IPS-20b (cell line): Measurements from ENCODE around the gene LRCH1.

Source experiments
- H3K27ac ChIP-seq: one replicate; pipeline ENCODE4 v1.5.1; 2013; ENCODE audit warnings: low read length
- H3K27me3 ChIP-seq: 2 replicates; pipeline ENCODE4 v1.6.1; 2013; ENCODE audit warnings: mild to moderate bottlenecking, low read length, inconsistent platforms; ENCODE audit not compliant: insufficient read depth
- H3K36me3 ChIP-seq: 2 replicates; pipeline ENCODE4 v1.6.1; 2013; ENCODE audit warnings: low read depth, mild to moderate bottlenecking, inconsistent platforms, low read length, moderate library complexity; ENCODE audit not compliant: insufficient read depth
- H3K4me1 ChIP-seq: 2 replicates; pipeline ENCODE4 v1.6.1; 2013; ENCODE audit warnings: mild to moderate bottlenecking, control low read depth, inconsistent platforms, low read length, moderate library complexity; ENCODE audit not compliant: insufficient read depth
- H3K4me3 ChIP-seq: 2 replicates; pipeline ENCODE4 v1.5.1; 2013; ENCODE audit warnings: mild to moderate bottlenecking, low read length, inconsistent platforms
- H3K9ac ChIP-seq: 2 replicates; pipeline ENCODE4 v1.6.1; 2013; ENCODE audit warnings: low read depth, mild to moderate bottlenecking, inconsistent platforms, low read length, moderate library complexity
- H3K9me3 ChIP-seq: 2 replicates; pipeline ENCODE4 v1.6.1; 2013; ENCODE audit warnings: mild to moderate bottlenecking, low read depth, low read length, inconsistent platforms; ENCODE audit not compliant: insufficient read depth

The LRCH1 gene

DNA sequence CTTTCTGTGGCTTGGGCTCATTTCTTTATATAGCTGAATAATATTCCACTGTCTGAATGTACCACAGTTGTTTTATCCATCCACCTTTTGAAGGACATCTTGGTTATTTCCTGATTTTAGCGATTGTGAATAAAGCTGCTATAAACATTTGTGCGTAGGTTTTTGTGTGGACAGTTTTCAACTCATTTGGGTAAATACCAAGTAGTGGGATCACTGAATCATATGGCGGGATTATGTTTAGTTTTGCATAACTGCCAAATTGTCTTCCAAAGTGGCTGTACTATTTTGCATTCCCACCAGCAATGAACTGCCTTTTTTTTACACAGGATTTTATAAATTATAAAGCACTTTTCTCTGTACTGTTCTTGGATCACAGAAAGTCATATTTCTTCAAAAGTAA lies 13.7 kb upstream of the LRCH1 start:
- no peaks in the 10 kb centered on the region for H3K9me3 ChIP-seq
- no peak overlapping the region for H3K4me3 ChIP-seq
- no peak overlapping the region for H3K27ac ChIP-seq
- no peaks in the 10 kb centered on the region for H3K36me3 ChIP-seq
- H3K4me1 ChIP-seq = no peaks in the 10 kb centered on the region
- no peaks in the 10 kb centered on the region for H3K27me3 ChIP-seq
- no peak overlapping the region for H3K9ac ChIP-seq

DNA sequence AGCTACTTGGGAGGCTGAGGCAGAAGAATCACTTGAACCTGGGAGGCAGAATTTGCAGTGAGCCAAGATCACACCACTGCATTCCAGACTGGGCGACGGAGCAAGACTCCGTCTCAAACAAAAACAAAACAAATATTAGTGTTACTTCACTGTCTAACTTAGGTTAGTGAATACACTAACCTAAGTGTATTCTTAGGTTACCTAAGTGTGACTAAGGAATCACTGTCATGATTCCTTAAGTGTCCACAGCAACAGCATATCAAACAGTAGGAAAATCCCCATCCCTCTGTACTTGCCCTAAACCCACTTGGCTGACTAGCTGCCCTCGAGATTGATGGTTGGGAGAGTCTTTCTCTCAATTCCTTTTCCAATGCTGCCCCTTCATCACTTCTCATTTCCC lies 11.8 kb upstream of the LRCH1 start:
- no peak overlapping the region for H3K27ac ChIP-seq
- no peak overlapping the region for H3K4me3 ChIP-seq
- no peak overlapping the region for H3K9ac ChIP-seq
- H3K4me1 ChIP-seq = no peaks in the 10 kb centered on the region
- H3K27me3 ChIP-seq = no peaks in the 10 kb centered on the region
- H3K9me3 ChIP-seq = no peaks in the 10 kb centered on the region
- no peaks in the 10 kb centered on the region for H3K36me3 ChIP-seq

DNA sequence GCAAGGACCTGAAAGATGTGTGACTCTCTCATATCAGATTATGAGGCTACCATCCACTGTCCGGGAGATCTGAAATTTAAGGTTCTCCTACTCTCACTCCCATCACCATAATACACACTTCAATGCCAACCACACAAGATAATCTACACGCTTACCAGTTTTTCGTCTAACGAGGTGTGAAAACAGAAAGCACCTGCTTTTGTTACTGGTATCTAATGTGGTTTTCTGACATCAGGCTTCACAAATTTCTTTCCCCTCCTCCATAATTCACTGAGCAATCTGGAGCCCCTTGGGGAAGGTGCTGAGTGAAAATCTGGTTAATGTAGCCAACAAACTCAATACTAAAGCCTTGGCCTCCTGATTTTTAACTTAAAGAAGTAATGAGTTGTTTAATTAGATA lies 10.1 kb upstream of the LRCH1 start:
- Histone ChIP-seq H3K36me3 (no peaks in the 10 kb centered on the region), H3K27me3 (no peaks in the 10 kb centered on the region), H3K9me3 (no peaks in the 10 kb centered on the region), H3K4me1 (no peaks in the 10 kb centered on the region), H3K27ac (no peak overlapping the region), H3K9ac (no peak overlapping the region), H3K4me3 (no peak overlapping the region)

DNA sequence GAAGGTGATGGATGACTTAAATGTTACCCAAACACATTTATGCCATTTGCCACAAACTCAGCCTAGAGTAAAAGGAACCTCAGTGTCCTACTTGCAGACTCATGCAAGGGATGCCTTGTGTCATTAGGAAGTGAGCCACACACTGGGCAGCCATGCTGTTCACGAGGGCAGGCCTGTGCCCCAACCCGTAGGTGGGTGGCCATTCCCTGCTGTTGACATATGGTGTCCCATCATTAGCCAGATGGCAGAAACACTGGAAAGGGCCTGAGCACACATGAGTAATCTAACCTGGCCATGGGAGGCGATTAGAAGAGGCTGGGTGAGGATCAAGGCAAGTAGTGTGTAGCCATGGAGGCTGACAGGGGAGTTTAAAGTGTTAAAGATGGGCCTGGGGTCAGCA lies 9.7 kb upstream of the LRCH1 start:
- no peak overlapping the region for H3K27ac ChIP-seq

DNA sequence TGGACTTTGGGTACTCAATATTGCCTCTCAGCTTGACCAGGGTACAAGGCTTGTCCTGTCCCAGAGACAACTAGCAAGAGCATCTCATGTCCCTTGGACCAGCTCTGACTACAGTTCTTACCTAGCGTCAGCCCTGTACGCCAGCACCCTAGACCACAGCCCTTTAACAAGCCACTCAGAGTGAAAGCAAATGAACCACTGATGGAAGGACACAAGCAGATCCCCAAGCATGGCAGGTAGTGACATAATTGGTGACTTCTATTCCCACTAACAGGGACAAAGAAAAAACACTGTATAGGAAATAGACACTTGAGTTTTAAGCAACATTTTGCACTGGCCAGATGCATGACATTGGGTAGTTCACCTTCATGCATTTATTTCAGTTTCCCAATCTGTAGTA lies 8.8 kb upstream of the LRCH1 start:
- Histone ChIP-seq H3K27ac (no peak overlapping the region), H3K9ac (no peak overlapping the region)

More for the DNA sequence above, 9.7 kb upstream of the LRCH1 start:
- Histone ChIP-seq H3K9ac (no peak overlapping the region), H3K27me3 (no peaks in the 10 kb centered on the region), H3K4me1 (no peaks in the 10 kb centered on the region), H3K36me3 (no peaks in the 10 kb centered on the region), H3K9me3 (no peaks in the 10 kb centered on the region), H3K4me3 (no peak overlapping the region)

DNA sequence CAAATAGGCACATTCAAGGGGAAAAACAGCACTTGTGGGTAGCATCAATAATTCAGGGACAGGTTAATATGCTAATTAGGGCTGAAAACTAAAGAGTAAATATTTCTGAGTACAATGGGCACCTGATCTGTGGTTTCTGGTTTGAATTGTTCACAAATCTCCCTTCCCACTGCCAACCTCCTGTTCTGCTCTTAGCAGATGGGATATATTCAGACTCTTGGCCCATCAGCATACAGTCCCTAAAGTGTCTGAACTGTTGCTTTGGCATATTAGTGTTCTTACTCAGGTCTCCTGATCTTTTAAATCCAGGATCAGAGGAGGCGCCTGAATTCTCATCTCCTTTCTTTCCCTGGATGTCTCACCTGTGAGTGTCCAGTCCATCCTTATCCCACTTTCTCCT lies 8.2 kb upstream of the LRCH1 start:
- Histone ChIP-seq H3K9ac (no peak overlapping the region), H3K9me3 (no peaks in the 10 kb centered on the region), H3K36me3 (no peaks in the 10 kb centered on the region), H3K27me3 (no peaks in the 10 kb centered on the region), H3K4me3 (no peak overlapping the region), H3K27ac (no peak overlapping the region), H3K4me1 (no peaks in the 10 kb centered on the region)

More for the DNA sequence above, 8.8 kb upstream of the LRCH1 start:
- Histone ChIP-seq H3K9me3 (no peaks in the 10 kb centered on the region), H3K4me3 (no peak overlapping the region), H3K27me3 (no peaks in the 10 kb centered on the region), H3K4me1 (no peaks in the 10 kb centered on the region), H3K36me3 (no peaks in the 10 kb centered on the region)

DNA sequence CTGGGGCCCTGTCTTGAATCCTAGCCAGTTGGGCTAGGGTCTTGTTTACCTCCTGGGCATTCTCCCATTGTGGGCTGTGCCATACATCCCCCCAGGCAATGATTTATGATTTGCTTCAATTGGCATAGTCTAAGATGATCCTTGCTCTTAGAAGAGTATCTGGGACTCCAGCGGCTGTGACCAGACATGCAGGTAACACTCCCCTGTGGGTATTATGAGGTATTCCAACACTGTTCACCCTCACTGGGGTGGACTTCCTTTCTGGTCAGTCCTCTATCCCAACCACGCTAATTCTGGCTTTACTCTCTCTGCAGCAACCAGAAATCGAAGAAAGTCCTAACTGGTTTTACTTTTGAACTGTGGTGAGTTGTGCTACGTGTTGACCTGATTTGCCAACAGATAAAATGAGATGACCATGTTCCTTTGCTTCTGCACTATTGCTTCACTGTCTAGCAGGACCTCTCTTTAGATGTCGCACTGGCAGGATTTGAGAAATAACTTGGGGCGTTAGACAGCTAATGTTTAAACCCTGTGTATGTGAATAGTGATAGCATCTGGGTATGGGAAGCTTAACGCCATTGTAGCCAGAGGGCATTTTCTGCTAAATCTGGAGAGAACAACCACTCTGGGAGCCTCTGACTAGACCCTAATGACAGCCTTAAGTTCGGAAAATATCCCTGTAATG lies 6.7 kb upstream of the LRCH1 start:
- Histone ChIP-seq H3K4me1 (no peaks in the 10 kb centered on the region), H3K9ac (no peak overlapping the region), H3K27ac (no peak overlapping the region), H3K9me3 (no peaks in the 10 kb centered on the region), H3K4me3 (no peak overlapping the region), H3K27me3 (0 out of 2 replicates have a peak, but pooled peaks cover 3% of the 10 kb centered on the region), H3K36me3 (no peaks in the 10 kb centered on the region)

DNA sequence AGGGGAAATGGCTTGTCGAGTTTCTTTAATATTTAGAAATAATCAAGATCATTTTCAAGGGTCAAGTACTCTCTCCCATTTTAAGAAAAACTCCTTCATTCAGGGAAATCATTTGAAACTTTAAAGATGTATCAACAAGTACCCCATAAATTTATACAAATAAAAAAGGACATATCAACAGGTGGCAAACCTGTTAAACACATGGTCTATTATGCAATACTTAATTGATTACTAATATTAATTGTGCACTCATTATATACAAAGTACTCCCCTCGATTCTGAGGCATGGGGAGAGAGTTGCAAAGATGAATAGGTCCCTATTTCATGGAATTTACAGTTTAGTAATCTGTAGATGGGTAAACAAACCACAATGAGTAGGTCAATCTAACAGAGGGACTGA lies 2.1 kb upstream of the LRCH1 start:
- no peak overlapping the region for H3K4me3 ChIP-seq
- peaks cover 40% of the 10 kb centered on the region for H3K27me3 ChIP-seq
- H3K9me3 ChIP-seq = no peaks in the 10 kb centered on the region
- H3K36me3 ChIP-seq = no peaks in the 10 kb centered on the region
- no peaks in the 10 kb centered on the region; the same call in 1 of the 2 replicates for H3K4me1 ChIP-seq
- no peak overlapping the region for H3K27ac ChIP-seq
- no peak overlapping the region for H3K9ac ChIP-seq

DNA sequence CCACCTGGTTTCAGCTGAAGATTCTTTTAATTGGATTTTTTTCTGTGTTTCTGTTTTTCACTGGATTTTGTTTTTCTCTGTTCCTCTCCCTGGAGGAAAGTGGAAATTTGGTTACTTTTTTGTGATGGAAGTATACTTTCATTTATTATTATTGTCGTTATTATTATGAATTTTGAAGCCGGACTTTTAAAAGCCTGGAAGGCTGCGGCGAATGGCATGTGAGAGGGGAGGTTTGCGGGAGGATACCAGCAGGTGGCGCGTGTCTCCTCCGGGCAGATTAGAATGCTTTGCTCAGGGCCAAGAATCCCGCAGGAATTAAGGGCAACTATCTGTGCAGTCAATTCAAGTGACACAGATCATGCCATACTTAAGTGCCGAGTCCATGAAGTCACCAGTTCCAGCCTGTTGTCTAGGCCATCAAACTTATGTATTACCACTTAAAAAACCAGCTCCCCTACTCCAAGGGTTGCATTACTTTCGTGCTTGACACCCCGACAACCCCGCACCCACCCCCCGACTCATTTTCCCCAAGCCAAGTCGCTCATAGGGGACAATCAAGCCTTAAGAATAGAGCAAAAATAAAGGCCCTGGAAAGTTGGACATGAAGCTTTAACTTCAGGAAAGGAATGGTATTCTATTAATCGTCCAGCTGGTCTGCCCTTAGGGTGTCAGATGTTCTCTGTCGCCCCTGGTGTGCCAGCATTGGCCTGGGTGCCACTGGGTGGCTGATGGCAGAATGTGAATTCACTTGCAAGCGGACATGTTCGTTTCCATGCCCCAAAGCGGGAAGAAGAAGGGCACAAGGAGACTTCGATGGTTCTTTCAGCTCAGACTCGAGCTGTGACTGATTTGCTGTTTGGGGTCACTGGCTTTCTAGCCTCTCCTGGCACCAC lies 1.3 kb upstream of the LRCH1 start:
- no peak overlapping the region for H3K9ac ChIP-seq
- H3K4me3 ChIP-seq = peak overlapping the region; percentile 82; the same call in 1 of the 2 replicates
- H3K27me3 ChIP-seq = peaks cover 40% of the 10 kb centered on the region
- H3K27ac ChIP-seq = no peak overlapping the region
- no peaks in the 10 kb centered on the region; the same call in 1 of the 2 replicates for H3K4me1 ChIP-seq
- no peaks in the 10 kb centered on the region for H3K36me3 ChIP-seq
- no peaks in the 10 kb centered on the region for H3K9me3 ChIP-seq

DNA sequence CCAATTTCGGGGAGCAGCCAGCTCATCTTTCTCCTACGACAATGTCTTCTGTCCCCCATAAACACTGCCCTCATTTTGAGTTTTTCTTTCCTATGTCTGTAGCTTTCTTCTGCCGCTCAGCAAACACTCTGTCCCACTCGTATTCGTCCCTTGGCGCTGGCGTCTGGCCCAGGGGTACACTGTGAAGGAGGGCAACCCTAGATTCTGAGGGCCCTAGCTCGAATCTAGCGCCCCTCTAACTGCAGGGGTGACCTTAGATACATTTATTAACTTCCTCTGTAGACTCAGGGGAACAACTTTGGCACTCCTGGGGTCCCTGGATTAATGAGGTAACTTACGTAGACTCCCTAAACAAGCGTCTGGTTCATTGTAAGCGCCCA lies 677 bp upstream of the LRCH1 start:
- H3K27me3 ChIP-seq = peaks cover 40% of the 10 kb centered on the region
- H3K4me1 ChIP-seq = no peaks in the 10 kb centered on the region; the same call in 1 of the 2 replicates

DNA sequence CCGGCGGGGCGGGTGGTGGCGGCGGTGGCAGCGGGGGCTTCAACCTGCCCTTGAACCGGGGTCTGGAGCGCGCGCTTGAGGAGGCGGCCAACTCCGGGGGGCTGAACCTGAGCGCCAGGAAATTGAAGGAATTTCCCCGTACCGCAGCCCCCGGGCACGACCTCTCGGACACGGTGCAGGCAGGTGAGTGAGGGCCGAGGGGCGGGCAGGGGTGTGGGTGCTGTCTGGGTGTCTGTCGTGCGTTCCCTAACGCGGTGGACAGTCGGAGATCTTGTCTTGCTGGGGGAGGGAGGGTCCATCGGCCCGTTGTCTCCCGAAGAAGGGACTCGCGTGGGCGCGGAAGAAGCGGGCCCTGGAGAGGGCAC lies 533 bp downstream of the LRCH1 start:
- no peaks in the 10 kb centered on the region; the same call in 1 of the 2 replicates for H3K4me1 ChIP-seq
- H3K27ac ChIP-seq = no peak overlapping the region
- peaks cover 40% of the 10 kb centered on the region for H3K27me3 ChIP-seq
- H3K36me3 ChIP-seq = no peaks in the 10 kb centered on the region
- H3K4me3 ChIP-seq = peak overlapping the region; percentile 82
- H3K9ac ChIP-seq = peak overlapping the region; percentile 71; the same call in 1 of the 2 replicates
- H3K9me3 ChIP-seq = no peaks in the 10 kb centered on the region

More for the DNA sequence above, 677 bp upstream of the LRCH1 start:
- H3K9me3 ChIP-seq = no peaks in the 10 kb centered on the region
- peak overlapping the region; percentile 82 for H3K4me3 ChIP-seq
- no peaks in the 10 kb centered on the region for H3K36me3 ChIP-seq
- no peak overlapping the region for H3K27ac ChIP-seq
- H3K9ac ChIP-seq = peak overlapping the region; percentile 75; the same call in 1 of the 2 replicates
